HepG2 (cell line): ENCODE measurements around the gene TPPP2. TPM values are rescaled to one million over a fixed set of nuclear protein-coding genes. Genes with fewer than 3 reads are reported as not detected.
A peak's percentile ranks its signal among the peaks of the same experiment; 100 is the strongest.

Experiments
- CBX2 ChIP-seq, 2 experiments: fragments of 200-600 bp in 1 of 2; sonication (generic); formaldehyde crosslinking in 1 of 2; IDR thresholded peaks; 2 replicates each; pipeline versions ENCODE4 v1.7.0 to v1.8.1; 2018 to 2022; ENCODE audit warnings: low read depth in 2 of 2, low read length in 1 of 2, mild to moderate bottlenecking in 1 of 2, missing genetic modification reagents in 1 of 2
- FOSL2 ChIP-seq: sonication (generic); formaldehyde crosslinking; IDR thresholded peaks from 2 replicates; pipeline ENCODE4 v1.4.0; 2020; ENCODE audit warnings: missing genetic modification reagents
- HNF1B ChIP-seq: sonication (generic); formaldehyde crosslinking; IDR thresholded peaks from 2 replicates; pipeline ENCODE4 v1.5.1; 2020; ENCODE audit warnings: mild to moderate bottlenecking, moderate library complexity, missing genetic modification reagents
- ISX ChIP-seq: sonication (generic); formaldehyde crosslinking; conservative IDR thresholded peaks from 2 replicates; pipeline ENCODE4 v1.5.0; 2020; ENCODE audit warnings: missing genetic modification reagents
- ONECUT2 ChIP-seq: sonication (generic); formaldehyde crosslinking; IDR thresholded peaks from 2 replicates; pipeline ENCODE4 v1.4.0; 2020; ENCODE audit warnings: missing genetic modification reagents
- RAD21 ChIP-seq: fragments of 450-650 bp; formaldehyde crosslinking; IDR thresholded peaks from 2 replicates; pipeline ENCODE4 v1.5.0; 2020; ENCODE audit warnings: mild to moderate bottlenecking
- SNAPC4 ChIP-seq: sonication (generic); formaldehyde crosslinking; IDR thresholded peaks from 2 replicates; pipeline ENCODE4 v1.4.0; 2020; ENCODE audit warnings: mild to moderate bottlenecking, missing genetic modification reagents
- STAG1 ChIP-seq: sonication (generic); formaldehyde crosslinking; IDR thresholded peaks from 2 replicates; pipeline ENCODE4 v1.4.0; 2020; ENCODE audit warnings: missing genetic modification reagents
- TBL1XR1 ChIP-seq: fragments of 150-350 bp; IDR thresholded peaks from 2 replicates; pipeline ENCODE4 v1.6.1; 2014; ENCODE audit warnings: borderline replicate concordance, low read length; ENCODE audit not compliant: partially characterized antibody
- XRCC5 ChIP-seq: fragments of 200-400 bp; formaldehyde crosslinking; optimal IDR thresholded peaks from 2 replicates; pipeline ENCODE3; 2017; ENCODE audit warnings: mild to moderate bottlenecking, low read length
- YY1 ChIP-seq: IDR thresholded peaks from 2 replicates; pipeline ENCODE4 v1.6.1; 2011; ENCODE audit warnings: low read length, low read depth, moderate library complexity, mild to moderate bottlenecking; ENCODE audit not compliant: insufficient read depth, insufficient replicate concordance
- ZBTB37 ChIP-seq: sonication (generic); formaldehyde crosslinking; IDR thresholded peaks from 2 replicates; pipeline ENCODE4 v1.4.0; 2020; ENCODE audit warnings: mild to moderate bottlenecking, missing genetic modification reagents
- ZFX ChIP-seq: sonication (generic); formaldehyde crosslinking; IDR thresholded peaks from 2 replicates; pipeline ENCODE4 v1.4.0; 2020; ENCODE audit warnings: mild to moderate bottlenecking, low read depth, missing genetic modification reagents, moderate library complexity
- ZKSCAN8 ChIP-seq: IDR thresholded peaks from 2 replicates; pipeline ENCODE4 v1.6.1; 2016; ENCODE audit warnings: borderline replicate concordance, missing genetic modification reagents, missing compliant biosample characterization
- ZNF101 ChIP-seq: sonication (generic); formaldehyde crosslinking; IDR thresholded peaks from 2 replicates; pipeline ENCODE4 v1.4.0; 2020; ENCODE audit warnings: mild to moderate bottlenecking, low read depth, missing genetic modification reagents, borderline replicate concordance
- ZNF282 ChIP-seq: fragments of 450-650 bp; IDR thresholded peaks from 2 replicates; pipeline ENCODE4 v1.6.1; 2018; ENCODE audit not compliant: partially characterized antibody
- ZNF501 ChIP-seq: sonication (generic); formaldehyde crosslinking; IDR thresholded peaks from 2 replicates; pipeline ENCODE4 v1.5.1; 2020; ENCODE audit warnings: mild to moderate bottlenecking, moderate library complexity, missing genetic modification reagents
- ZNF678 ChIP-seq: sonication (generic); formaldehyde crosslinking; IDR thresholded peaks from 2 replicates; pipeline ENCODE4 v1.4.0; 2020; ENCODE audit warnings: mild to moderate bottlenecking, missing genetic modification reagents
- ZNF740 ChIP-seq: sonication (generic); formaldehyde crosslinking; IDR thresholded peaks from 2 replicates; pipeline ENCODE4 v1.4.0; 2020; ENCODE audit warnings: missing genetic modification reagents
- ZNF788 ChIP-seq: sonication (generic); formaldehyde crosslinking; IDR thresholded peaks from 2 replicates; pipeline ENCODE4 v1.5.0; 2020; ENCODE audit warnings: mild to moderate bottlenecking, missing genetic modification reagents, borderline replicate concordance
- polyA plus RNA-seq, 8 experiments: library from polyadenylated mRNA; depleted of rRNA in 3 of 8; stranded (reverse) in 7 of 8; unstranded in 1 of 8; fragments of >200 nt; fragmentation: Illumina TruSeq in 4 of 8; extraction: Trizol in 4 of 8; gene quantifications; 2 replicates each; pipeline versions ENCODE4 v1.2.1 to v1.2.3, GENCODE V29; 2011 to 2016; ENCODE audit warnings: low read depth in 4 of 8, missing spikeins in 1 of 8, mixed read lengths in 1 of 8; ENCODE audit not compliant: insufficient read depth in 1 of 8
- total RNA-seq, 5 experiments: library from RNA; depleted of rRNA; stranded (reverse); fragments of >200 nt; fragmentation: Illumina TruSeq; extraction: Trizol; gene quantifications; 2 replicates each; pipeline ENCODE4 v1.2.3, GENCODE V29; 2016; ENCODE audit warnings: low read depth in 1 of 5

Gene TPPP2
- total and polyA plus RNA-seq, 2 of the 13 experiments (the other 11 are each of a cell fraction or from before 2014, with no cell fraction given): 0.58 to 4.2 TPM

- 0 out of 2 replicates have a peak, but pooled peaks have one; percentile 31 for TF ChIP-seq SNAPC4 (CRISPR knock-in tag)
- peak; percentile 85 for TF ChIP-seq ZFX
- TF ChIP-seq ZNF101 (CRISPR knock-in tag): no peak
- peak; percentile 87; the same call in 1 of the 2 replicates for TF ChIP-seq ZNF740 (CRISPR knock-in tag)
- no peak for TF ChIP-seq ONECUT2
- TF ChIP-seq ZBTB37 (CRISPR knock-in tag): 0 out of 2 replicates have a peak, but pooled peaks have one; percentile 26
- no peak for TF ChIP-seq ZNF282
- TF ChIP-seq RAD21 (CRISPR knock-in tag): peak; percentile 92
- peak; percentile 59 for TF ChIP-seq TBL1XR1
- no peak for TF ChIP-seq ISX (CRISPR knock-in tag)
- no peak; the same call in 1 of the 2 replicates for TF ChIP-seq FOSL2 (CRISPR knock-in tag)
- no peak for TF ChIP-seq ZNF788 (CRISPR knock-in tag)
- TF ChIP-seq ZKSCAN8 (CRISPR knock-in tag): 0 out of 2 replicates have a peak, but pooled peaks have one; percentile 24
- TF ChIP-seq ZNF678 (CRISPR knock-in tag): 0 out of 2 replicates have a peak, but pooled peaks have one; percentile 16
- TF ChIP-seq XRCC5: peak; percentile 53
- no peak for TF ChIP-seq CBX2 (IDR thresholded peaks at IDR 0.05; ENCODE audit: low read depth, low read length)
- no peak for TF ChIP-seq CBX2 (CRISPR knock-in tag; IDR thresholded peaks at IDR 0.05; ENCODE audit: low read depth)
- TF ChIP-seq ZNF501 (CRISPR knock-in tag): 0 out of 2 replicates have a peak, but pooled peaks have one; percentile 49
- TF ChIP-seq YY1: peak; percentile 0
- TF ChIP-seq HNF1B: 0 out of 2 replicates have a peak, but pooled peaks have one; percentile 35
- TF ChIP-seq STAG1 (CRISPR knock-in tag): peak; percentile 91
These were observed 9.8 kb downstream of the TPPP2 start (continued) for GRCh38 chr14:21039585-21040369.
